ENCODE measurements around the gene ATP9A. TPM values are rescaled to one million over a fixed set of nuclear protein-coding genes. Genes with fewer than 3 reads are reported as not detected.

Gene ATP9A
- total RNA-seq, 1 experiment from 2014 or later = 16.8 TPM

GRCh38 chr20:51801823-51802123, 33.6 kb upstream of the ATP9A start:
- H3K4me3 ChIP-seq (replicated peaks in 1 of 2; ENCODE audit: low read depth in 1 of 2, low read length in 2 of 2) = no peak overlapping the region
- ATAC-seq (no peak), DNase-seq (ENCODE audit: low read depth, low spot score) (no peak)
- peak overlapping the region; percentile 87 for H3K4me2 ChIP-seq (ENCODE audit: low read length)
- H3K9me3 ChIP-seq (ENCODE audit: control insufficient read depth in 1 of 2, insufficient read depth in 1 of 2, low read depth in 1 of 2, low read length in 2 of 2) = no peaks in the 10 kb centered on the region
- no peak overlapping the region for H3K27ac ChIP-seq (ENCODE audit: low read depth, low read length)
- intact Hi-C loops (cut with micrococcal nuclease) = loop anchor here (2.0 to 5.0 kb wide), 2 partner anchors 259 to 281 kb away; no protein-coding TSS in a partner anchor
- TF ChIP-seq MAX (IDR thresholded peaks at IDR 0.05) (no peak), CTCF (IDR thresholded peaks at IDR 0.05 in 2 of 3, conservative IDR thresholded peaks at IDR 0.05 in 1 of 3; ENCODE audit: borderline replicate concordance in 1 of 3, insufficient read depth in 1 of 3, low read depth in 2 of 3, low read length in 2 of 3) (no peak), SP1 (IDR thresholded peaks at IDR 0.05; ENCODE audit: low read depth) (no peak), ZBTB33 (IDR thresholded peaks at IDR 0.05; ENCODE audit: extremely low read depth, insufficient replicate concordance, low read length) (no peak), REST (IDR thresholded peaks at IDR 0.05; ENCODE audit: low read depth) (no peak), POLR2AphosphoS5 (IDR thresholded peaks at IDR 0.05; ENCODE audit: low read depth, low read length) (no peak), EZH2 (IDR thresholded peaks at IDR 0.05) (no peak), SIN3A (IDR thresholded peaks at IDR 0.05; ENCODE audit: low read depth) (no peak), EGR1 (IDR thresholded peaks at IDR 0.05; ENCODE audit: low read depth) (no peak), ELF1 (IDR thresholded peaks at IDR 0.05; ENCODE audit: borderline replicate concordance, low read depth) (no peak), ATF3 (IDR thresholded peaks at IDR 0.05) (no peak), FOSL1 (IDR thresholded peaks at IDR 0.05; ENCODE audit: low read depth) (no peak)
- H3K36me3 ChIP-seq (ENCODE audit: control insufficient read depth in 1 of 2, insufficient read depth in 2 of 2, low read length in 2 of 2) = no peaks in the 10 kb centered on the region
- no peaks in the 10 kb centered on the region for H3K79me2 ChIP-seq (ENCODE audit: insufficient read depth, low read length)
- H2AFZ ChIP-seq (ENCODE audit: low read depth, low read length, poor library complexity, severe bottlenecking) = no peak overlapping the region
- H3K9ac ChIP-seq (ENCODE audit: low read length) = no peak overlapping the region
- H3K9me2 ChIP-seq (ENCODE audit: insufficient read depth) = no peaks in the 10 kb centered on the region
- ChIA-PET CTCF (no interaction called here), POLR2A (no interaction called here), RAD21 (ENCODE audit: low non-redundant PET in 1 of 2, low total read pairs in 2 of 2, uncharacterized antibody in 2 of 2, unreplicated experiment in 2 of 2) (no interaction called here)
- H3K27me3 ChIP-seq (ENCODE audit: insufficient read depth, low read length) = no peaks in the 10 kb centered on the region
- H4K20me1 ChIP-seq (ENCODE audit: insufficient read depth) = no peaks in the 10 kb centered on the region
- BruUV-seq (replicated peaks) = no TSS peak
- H3K4me1 ChIP-seq (ENCODE audit: control insufficient read depth in 1 of 2, insufficient read depth in 2 of 2, low read length in 2 of 2) = peaks cover 0 to 18% of the 10 kb centered on the region in 2 experiments; a peak in 2 of 4 replicates

Measured in HCT116 (cell line).